HepG2 (cell line): Measurements from ENCODE around the gene ATG9A. TPM values are rescaled to one million over a fixed set of nuclear protein-coding genes. Genes with fewer than 3 reads are reported as not detected.

Experiments
- FUBP1 ChIP-seq: sonication (generic); formaldehyde crosslinking; IDR thresholded peaks from 2 replicates; pipeline ENCODE4 v1.5.1; 2020; ENCODE audit warnings: missing genetic modification reagents, mild to moderate bottlenecking, borderline replicate concordance
- HDAC1 ChIP-seq: sonication (generic); formaldehyde crosslinking; IDR thresholded peaks from 2 replicates; pipeline ENCODE4 v1.5.1; 2020; ENCODE audit warnings: mild to moderate bottlenecking, missing genetic modification reagents
- HNRNPH1 ChIP-seq: fragments of 200-400 bp; formaldehyde crosslinking; optimal IDR thresholded peaks from 2 replicates; pipeline ENCODE3; 2017; ENCODE audit warnings: mild to moderate bottlenecking, low read depth, low read length
- KDM3A ChIP-seq: IDR thresholded peaks from 2 replicates; pipeline ENCODE4 v1.6.1; 2018; ENCODE audit warnings: low read depth, missing compliant biosample characterization
- LRRFIP1 ChIP-seq: sonication (generic); formaldehyde crosslinking; conservative IDR thresholded peaks from 2 replicates; pipeline ENCODE4 v1.4.0; 2020; ENCODE audit warnings: missing genetic modification reagents
- NR1H2 ChIP-seq: sonication (generic); formaldehyde crosslinking; IDR thresholded peaks from 2 replicates; pipeline ENCODE4 v1.8.1; 2022; ENCODE audit warnings: low read depth, missing genetic modification reagents, borderline replicate concordance
- PAX8 ChIP-seq: sonication (generic); formaldehyde crosslinking; IDR thresholded peaks from 2 replicates; pipeline ENCODE4 v1.8.0; 2022; ENCODE audit warnings: mild to moderate bottlenecking, missing genetic modification reagents, borderline replicate concordance
- RARA ChIP-seq: IDR thresholded peaks from 2 replicates; pipeline ENCODE4 v1.6.1; 2016; ENCODE audit warnings: missing genetic modification reagents, missing compliant biosample characterization
- RELA ChIP-seq: sonication (generic); formaldehyde crosslinking; IDR thresholded peaks from 2 replicates; pipeline ENCODE4 v1.4.0; 2020; ENCODE audit warnings: missing genetic modification reagents
- SNAPC2 ChIP-seq: sonication (generic); formaldehyde crosslinking; IDR thresholded peaks from 2 replicates; pipeline ENCODE4 v1.8.1; 2022; ENCODE audit warnings: mild to moderate bottlenecking, missing genetic modification reagents
- SNRNP70 ChIP-seq: fragments of 200-400 bp; formaldehyde crosslinking; IDR thresholded peaks from 2 replicates; pipeline ENCODE4 v1.6.1; 2017; ENCODE audit warnings: mild to moderate bottlenecking, low read depth, low read length, moderate library complexity
- TFDP1 ChIP-seq: IDR thresholded peaks from 2 replicates; pipeline ENCODE4 v1.6.1; 2016; ENCODE audit warnings: missing compliant biosample characterization, missing genetic modification reagents, borderline replicate concordance
- ZBTB20 ChIP-seq: sonication (generic); formaldehyde crosslinking; IDR thresholded peaks from 2 replicates; pipeline ENCODE4 v1.8.1; 2023; ENCODE audit warnings: missing genetic modification reagents, low read depth, mild to moderate bottlenecking, borderline replicate concordance
- ZBTB4 ChIP-seq: sonication (generic); formaldehyde crosslinking; IDR thresholded peaks from 2 replicates; pipeline ENCODE4 v1.4.0; 2020; ENCODE audit warnings: missing genetic modification reagents, mild to moderate bottlenecking, borderline replicate concordance
- ZC3H4 ChIP-seq: sonication (generic); formaldehyde crosslinking; IDR thresholded peaks from 2 replicates; pipeline ENCODE4 v1.4.0; 2020; ENCODE audit warnings: missing genetic modification reagents, borderline replicate concordance
- ZNF282 ChIP-seq: fragments of 450-650 bp; IDR thresholded peaks from 2 replicates; pipeline ENCODE4 v1.6.1; 2018; ENCODE audit not compliant: partially characterized antibody
- ZNF800 ChIP-seq: sonication (generic); formaldehyde crosslinking; IDR thresholded peaks from 2 replicates; pipeline ENCODE4 v1.4.0; 2020; ENCODE audit warnings: missing genetic modification reagents
- polyA plus RNA-seq, 8 experiments: library from polyadenylated mRNA; depleted of rRNA in 3 of 8; stranded (reverse) in 7 of 8; unstranded in 1 of 8; fragments of >200 nt; fragmentation: Illumina TruSeq in 4 of 8; extraction: Trizol in 4 of 8; gene quantifications; 2 replicates each; pipeline versions ENCODE4 v1.2.1 to v1.2.3, GENCODE V29; 2011 to 2016; ENCODE audit warnings: low read depth in 4 of 8, missing spikeins in 1 of 8, mixed read lengths in 1 of 8; ENCODE audit not compliant: insufficient read depth in 1 of 8
- total RNA-seq, 5 experiments: library from RNA; depleted of rRNA; stranded (reverse); fragments of >200 nt; fragmentation: Illumina TruSeq; extraction: Trizol; gene quantifications; 2 replicates each; pipeline ENCODE4 v1.2.3, GENCODE V29; 2016; ENCODE audit warnings: low read depth in 1 of 5

Gene ATG9A
- total and polyA plus RNA-seq, 2 of the 13 experiments (the other 11 are each of a cell fraction or from before 2014, with no cell fraction given): 35.0 to 131 TPM

- TF ChIP-seq SNRNP70 (no peak), HDAC1 (no peak), HNRNPH1 (no peak), LRRFIP1 (no peak), ZNF282 (no peak), SNAPC2 (CRISPR knock-in tag) (no peak), ZC3H4 (CRISPR knock-in tag) (0 out of 2 replicates have a peak, but pooled peaks have one; percentile 41), TFDP1 (CRISPR knock-in tag) (no peak), ZNF800 (no peak), RARA (CRISPR knock-in tag) (0 out of 2 replicates have a peak, but pooled peaks have one; percentile 2), ZBTB20 (CRISPR knock-in tag) (no peak), RELA (no peak), KDM3A (CRISPR knock-in tag) (peak; percentile 30; the same call in 1 of the 2 replicates), FUBP1 (CRISPR knock-in tag) (no peak), ZBTB4 (0 out of 2 replicates have a peak, but pooled peaks have one; percentile 7), PAX8 (peak; percentile 92; the same call in 1 of the 2 replicates), NR1H2 (CRISPR knock-in tag) (no peak)
Observed at GRCh38 chr2:219175928-219176817, 53.3 kb downstream of the ATG9A start (continued).
